Germinal center (tissue), 1 donor: ENCODE data around the gene NAA38.
A peak's percentile ranks its signal among the peaks of the same experiment; 100 is the strongest.
"Not testable (repeated sequence)": the region's sequence is repeated elsewhere in the genome, so short reads cannot be mapped to it uniquely, and the experiment has no call there.

ENCODE experiments used
- DNase-seq: peaks from one replicate; pipeline ENCODE4 v3.0.0; 2012; ENCODE audit warnings: mixed read lengths, low spot score

The NAA38 gene

DNA sequence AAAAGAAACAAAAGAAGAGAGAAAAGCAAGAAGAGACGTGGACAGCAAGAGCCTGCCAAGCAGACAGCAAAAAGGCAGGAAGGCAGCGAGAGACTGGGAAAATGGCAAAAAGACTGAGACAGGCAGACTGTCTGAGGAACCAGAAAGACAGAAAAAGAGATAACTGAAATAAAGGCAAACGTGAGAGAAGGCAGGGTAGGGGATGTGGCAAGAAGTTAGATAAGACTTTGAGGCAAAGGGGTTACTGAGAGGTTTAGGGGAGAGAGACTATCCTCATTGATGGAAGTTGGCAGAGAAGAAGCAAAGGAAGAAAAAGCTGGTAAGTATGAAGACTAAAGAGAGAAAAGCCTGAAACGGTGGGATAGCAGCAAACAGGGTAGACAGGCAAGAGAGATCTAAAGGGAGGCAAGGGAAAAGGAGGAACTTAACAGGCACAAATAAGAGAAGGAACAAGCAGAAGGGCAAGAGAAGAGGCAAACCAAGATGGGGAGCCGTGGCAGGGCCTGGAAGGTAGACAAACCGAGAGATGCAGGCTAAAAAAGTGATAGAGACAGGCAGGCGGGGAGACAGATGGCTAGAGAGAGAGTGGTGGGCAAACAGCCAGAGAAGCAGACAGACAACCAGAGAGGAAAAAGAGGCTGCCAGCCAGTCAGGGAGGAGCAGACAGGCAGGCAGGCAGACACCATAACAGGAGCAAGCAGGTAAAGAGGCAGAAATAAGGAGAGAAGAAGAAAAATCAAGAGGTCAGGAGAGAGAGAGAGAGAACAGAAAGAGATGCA is 24.1 kb upstream of the NAA38 start:
- DNase-seq, result no peak

DNA sequence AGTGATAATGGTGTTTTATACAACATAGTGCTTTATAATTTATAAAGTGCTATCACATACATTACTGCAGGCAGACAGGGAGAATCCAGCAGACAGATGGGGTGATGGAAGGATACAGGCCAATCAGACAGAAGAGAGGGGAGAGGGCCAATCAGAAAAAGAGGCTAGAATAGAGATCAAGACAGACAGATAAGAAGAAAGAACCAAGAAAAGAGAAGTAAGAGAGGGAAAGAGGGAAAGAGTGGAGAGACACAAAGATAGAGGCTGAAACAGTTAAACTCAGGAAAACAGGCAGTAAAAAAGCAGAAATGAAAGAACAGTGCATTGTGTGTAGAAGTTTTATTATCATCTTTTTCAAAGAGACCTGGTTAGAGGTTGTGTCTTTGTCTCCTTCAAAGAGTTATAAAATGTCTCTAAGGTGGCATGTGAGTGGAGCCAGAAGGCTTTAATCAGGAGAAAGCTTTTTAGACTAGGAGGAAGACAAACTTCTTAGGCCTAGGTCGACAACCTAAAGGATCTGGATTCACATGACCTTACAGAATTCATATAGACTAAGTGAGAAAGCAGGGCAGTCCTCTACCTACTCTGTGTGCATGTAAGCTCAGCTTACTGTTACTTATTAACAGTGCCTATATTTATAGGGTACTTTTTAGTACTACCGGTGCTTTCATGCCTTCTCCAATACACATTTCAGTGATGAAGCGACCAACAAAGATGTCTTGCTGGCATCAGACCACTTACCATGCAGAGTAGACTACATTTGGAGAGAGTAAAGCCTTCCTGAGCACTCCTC is 22.9 kb upstream of the NAA38 start:
- no peak for DNase-seq

DNA sequence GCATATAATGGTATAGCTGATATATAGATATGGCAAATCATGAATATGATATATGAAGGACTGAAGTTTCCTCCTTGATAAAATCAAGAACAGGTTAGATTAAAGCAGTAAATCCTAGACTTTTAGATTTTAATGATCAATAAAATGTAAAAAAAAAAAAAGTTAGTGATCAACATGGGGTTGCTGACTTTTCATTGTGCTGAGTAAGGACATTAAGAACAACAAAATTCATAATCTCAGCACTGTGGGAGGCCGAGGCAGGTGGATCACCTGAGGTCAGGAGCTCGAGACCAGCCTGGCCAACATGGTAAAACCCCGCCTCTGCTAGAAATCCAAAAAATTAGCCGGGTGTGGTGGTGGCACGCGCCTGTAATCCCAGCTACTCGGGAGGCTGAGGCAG is 20.9 kb upstream of the NAA38 start:
- DNase-seq, result no peak

DNA sequence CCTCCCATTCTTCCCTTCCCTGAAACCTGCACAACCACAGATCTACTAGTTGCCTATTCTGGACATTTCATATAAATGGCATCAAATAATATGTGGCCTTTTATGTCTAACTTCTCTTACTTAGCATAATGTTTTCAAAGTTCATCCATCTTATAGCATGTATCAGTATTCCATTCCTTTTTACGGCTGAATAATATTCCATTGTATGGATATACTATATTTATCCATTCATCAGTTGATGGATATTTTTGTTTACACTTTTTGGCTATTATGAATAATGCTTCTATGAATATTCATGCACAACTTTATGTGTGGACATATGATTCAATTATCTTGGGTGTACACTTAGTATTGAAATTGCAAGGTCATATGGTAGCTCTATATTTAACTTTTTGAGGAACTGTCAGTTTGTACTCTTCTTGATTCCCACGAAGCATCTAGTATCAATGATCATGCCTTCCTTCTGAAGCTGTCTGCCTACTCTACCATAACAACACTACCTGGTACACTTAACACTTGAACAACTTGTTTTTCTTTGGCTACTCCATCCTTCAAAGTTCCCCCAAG is 18.5 kb upstream of the NAA38 start:
- DNase-seq, result no peak

DNA sequence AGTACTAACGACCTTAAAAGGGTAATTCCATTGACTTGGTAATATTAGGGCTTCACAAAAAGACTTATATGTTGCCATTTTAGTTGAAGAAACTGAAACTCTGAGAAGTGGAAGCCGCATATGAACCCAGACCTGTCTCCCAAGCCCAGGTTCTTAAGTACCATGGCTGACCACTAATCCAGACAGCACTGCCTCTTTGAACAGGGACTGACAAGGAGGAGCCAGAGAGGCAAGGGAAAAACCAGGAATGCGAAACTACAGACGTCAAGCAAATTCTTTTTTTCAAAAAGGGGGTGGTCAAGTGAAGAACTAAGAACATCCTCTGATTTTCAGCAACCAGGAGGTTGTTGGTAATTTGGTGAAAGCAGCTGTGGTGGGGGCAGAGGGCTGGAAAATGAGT is 15.7 kb upstream of the NAA38 start:
- DNase-seq, result no peak

DNA sequence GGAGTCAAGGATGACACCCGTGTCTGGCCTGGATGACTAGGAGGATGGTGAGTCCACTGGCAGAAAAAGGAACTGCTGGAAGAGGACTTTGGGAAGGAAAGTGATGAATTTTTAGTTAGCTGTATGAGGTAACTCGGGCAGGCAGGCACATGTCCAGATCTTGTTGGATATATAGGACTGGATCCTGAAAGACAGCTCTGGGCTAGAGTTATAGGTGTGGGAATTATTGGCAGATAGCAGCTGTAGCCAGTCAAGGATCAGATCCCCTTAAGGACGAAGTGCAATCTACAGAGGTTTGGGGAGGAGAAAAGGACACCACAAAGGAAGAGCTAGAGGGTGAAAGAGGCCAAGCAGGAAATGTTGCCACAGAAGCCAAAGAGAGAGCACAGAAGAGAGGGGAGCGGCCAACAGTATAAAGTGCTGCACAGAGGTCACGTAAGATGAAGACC is 10.5 kb upstream of the NAA38 start:
- no peak for DNase-seq

DNA sequence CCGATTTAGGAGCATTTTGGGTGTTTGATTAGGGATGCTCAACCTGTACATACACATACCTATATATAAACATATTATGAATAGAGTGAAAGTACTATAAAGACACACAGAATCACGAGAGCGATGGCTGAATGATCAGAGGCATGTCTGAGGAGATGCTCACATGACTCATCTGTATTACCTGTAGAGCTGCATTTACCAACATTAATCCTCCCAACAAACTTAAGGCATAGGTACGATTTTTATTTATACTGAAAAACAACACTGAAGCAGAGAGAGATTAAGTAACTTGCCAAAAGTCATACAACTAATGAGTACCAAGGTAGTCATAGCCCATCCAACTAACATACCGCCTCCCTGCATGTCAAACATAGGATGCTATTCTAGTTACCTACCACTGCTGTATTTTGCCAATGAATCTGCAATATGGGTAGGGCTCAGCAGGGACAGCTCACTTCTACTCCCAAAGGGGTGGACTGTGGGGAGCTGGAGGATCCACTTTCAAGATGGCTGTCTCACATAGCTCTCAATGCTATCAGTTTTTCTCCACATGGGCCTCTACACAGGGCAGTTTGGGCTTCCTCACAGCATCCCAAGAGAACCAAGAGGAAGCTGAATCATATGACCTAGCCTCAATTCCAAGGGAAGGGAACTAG is 7.8 kb upstream of the NAA38 start:
- no peak for DNase-seq

DNA sequence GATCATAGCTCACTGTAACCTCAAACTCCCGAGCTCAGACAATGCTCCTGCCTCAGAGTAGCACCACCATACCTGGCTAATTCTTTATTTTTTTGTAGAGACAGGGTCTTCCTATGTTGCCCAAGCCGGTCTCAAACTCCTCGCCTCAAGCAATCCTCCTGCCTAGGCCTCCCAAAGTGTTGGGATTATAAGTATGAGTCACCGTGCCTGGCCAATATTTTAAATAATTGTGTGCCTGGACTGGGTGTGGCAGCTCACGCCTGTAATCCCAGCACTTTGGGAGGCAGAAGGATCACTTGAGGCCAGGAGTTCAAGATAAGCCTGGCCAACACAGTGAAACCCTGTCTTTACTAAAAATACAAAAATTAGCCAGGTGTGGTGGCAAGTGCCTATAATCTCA is 7.0 kb upstream of the NAA38 start:
- not testable (repeated sequence) for DNase-seq

DNA sequence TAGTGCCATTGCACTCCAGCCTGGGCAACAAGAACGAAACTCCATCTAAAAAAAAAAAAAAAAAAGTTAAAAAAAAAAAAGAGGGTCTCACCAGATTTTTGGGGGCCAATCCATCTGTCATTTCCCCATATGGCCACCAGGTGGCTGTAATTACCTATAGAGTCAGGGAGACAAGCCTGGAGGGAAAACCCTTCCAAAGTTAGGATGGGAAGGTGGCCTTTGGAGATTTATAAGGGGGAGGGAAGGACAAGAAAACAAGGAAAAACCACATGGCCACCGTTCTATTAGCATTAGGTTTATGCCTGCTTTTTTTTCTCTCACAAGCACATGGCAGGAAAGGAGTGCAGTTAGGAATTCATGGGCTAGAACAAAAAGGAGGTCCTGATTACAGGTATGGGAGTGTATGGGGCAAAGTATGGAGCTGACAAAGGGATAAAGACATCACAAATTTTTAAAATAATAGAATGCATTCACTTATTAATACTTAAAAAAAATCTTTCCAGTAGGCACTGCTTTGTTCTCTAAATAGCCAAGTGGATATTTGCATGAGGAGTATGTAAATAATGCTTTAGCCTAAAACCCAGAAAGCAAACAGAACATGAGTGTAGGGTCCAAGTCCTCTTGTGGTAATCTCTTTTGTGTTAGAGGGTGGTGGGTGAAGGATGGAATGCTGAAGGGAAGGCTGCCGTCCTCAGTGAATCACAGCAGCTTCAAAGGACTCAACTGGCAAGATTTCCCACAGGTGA is 5.5 kb upstream of the NAA38 start:
- DNase-seq, result peak; percentile 58

DNA sequence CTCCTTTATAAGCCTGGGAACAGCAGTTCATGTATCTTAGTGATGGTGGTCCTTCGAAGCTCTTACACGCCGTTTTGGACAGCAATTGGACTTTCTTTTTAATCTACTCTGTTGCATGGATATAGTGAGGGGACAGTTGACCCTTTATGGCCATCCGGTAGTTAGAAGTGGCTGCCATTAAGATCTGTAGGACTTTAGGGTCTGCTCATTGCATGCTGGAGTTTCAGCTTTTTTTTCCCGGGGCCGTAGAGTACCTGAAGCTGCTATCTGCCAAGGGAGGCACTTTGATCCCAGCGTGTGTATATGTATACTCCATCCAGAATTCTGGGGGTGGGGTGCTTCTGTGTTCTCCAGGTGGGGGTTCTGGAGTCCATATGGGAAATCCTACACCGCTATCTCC is 1.7 kb upstream of the NAA38 start:
- no peak for DNase-seq

DNA sequence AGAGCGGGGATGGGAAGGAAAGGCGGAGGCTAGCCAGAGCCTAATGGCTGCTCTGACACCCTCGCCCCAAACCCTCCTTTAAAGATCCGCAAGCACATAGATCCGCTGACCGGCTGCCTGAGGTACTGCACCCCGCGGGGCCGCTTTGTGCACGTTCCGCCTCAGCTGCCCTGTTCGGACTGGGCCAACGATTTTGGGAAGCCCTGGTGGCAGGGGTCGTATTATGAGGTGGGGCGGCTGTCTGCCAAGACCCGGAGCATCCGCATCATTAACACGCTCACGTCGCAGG is 1.1 kb upstream of the NAA38 start:
- peak; percentile 41 for DNase-seq

DNA sequence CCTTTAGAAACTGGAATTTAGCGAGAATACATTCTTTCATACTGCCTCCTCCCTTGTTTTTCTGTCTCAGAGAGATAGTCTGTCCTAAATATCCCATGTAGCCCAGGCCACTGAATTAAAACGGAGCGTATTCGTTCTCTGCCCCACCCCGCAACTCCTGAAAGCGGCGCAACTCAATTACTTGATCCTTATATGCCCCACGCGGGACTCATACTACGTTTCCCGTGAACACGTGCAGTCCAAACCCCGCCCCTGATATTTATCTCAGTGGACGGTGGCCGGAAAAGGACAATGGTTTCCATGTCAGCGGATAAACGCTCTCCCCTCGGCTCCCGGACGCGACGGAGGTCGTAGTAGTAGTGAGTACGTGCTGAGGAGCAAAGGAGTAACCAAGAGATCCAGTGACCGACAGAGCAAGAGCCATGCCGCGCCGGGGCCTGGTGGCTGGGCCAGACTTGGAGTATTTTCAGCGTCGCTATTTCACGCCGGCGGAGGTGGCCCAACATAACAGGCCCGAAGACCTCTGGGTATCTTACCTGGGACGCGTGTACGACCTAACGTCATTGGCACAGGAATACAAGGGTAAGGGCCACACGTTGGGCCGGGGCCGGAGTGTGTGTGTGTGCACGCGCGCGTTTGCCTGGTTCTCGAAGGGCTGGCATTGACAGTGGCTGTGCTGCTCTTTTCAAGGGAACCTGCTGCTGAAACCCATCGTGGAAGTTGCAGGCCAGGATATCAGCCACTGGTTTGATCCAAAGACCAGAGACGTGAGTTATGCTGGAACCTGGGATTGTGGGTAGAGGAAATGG is 558 bp upstream of the NAA38 start, which contains the start of gene CYB5D1:
Gene CYB5D1, plus strand, starts transcription at position 291 of the 809 bp plus-strand sequence. Its CDS starts 132 bp downstream, at position 423.
- DNase-seq, result peak; percentile 74

DNA sequence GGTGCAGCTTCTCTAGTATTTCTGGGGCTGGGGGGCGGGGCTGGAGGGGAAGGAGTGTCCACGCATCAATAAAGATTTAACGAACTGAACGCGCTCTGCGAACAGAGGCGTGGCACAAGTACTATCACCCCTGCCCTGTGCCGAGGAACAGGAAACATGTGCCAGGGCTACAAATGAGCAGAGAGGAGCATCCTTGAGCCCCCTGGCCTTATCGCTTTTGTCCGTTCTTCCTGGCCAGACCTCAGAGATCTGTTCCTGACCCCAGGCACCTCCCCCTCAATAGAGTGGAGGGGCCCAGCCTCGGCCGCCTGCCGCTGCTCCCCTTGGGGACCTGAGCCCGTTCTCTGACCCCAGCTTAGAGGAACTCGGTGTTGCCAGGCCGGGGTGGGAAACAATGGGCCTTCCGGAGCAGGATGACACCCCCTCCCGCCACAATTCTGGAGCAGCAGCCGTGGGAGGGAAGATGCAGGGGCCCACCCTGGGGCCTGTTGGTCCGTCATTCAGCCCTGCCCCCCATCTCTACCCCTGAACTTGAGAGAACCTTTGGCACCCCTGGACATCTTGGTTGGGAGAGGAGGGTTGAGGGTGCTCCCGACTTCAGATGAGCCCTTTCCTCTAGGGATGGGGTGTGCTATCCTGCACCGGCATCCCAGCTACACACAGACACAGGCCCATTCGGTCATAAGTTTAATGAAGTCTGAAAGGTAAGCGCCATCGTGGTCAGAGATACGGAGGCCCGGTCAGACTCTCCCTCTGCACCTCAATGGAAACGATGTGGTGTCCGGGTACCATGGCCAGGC is 1.1 kb downstream of the NAA38 start:
- peak; percentile 31 for DNase-seq

DNA sequence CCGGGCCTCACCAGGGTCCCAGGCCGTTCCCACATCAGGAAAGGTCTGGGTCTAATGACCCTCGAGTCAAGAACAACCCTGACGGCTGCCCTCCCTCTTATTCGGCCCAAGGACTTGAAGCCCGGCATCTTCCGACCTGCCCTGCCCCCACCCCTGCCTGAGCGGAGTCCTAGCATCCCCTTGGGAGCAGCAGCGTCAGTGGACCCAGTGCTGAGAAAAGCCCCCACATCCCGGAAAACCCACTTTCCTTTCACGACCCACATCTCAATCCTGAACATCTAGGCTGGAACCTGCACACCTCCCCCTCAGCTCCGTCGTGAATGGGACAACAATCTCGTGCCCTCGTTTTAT is 1.7 kb downstream of the NAA38 start:
- DNase-seq, result no peak

DNA sequence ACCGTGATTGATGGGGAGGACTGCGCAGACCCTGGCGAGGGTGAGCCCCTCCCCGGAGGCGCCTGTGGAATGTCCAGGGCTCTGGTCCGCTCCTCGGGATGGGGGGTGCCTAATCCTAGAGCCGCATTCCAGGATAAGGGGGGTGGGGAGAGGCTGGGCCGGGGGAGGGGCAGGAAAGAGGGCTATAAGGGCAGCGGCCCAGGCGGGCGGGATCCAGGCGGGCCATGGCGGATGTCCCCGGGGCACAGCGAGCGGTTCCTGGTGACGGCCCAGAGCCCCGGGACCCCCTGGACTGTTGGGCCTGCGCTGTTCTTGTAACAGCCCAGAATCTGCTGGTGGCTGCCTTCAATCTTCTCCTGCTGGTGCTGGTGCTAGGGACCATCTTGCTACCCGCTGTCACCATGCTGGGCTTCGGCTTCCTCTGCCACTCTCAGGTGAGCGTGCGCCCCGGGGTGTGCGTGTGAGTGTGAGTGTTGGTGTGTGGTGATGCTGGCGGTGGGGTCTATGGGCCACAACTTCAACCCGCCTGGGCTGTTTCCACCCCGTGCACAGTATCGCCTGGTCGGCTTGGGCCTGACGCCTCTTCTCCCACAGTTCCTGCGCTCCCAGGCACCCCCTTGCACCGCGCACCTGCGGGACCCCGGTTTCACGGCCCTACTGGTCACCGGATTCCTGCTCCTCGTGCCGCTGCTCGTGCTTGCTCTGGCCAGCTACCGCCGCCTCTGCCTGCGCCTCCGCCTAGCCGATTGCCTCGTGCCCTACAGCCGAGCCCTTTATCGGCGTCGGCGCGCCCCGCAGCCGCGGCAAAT is 2.3 kb downstream of the NAA38 start, which contains the start of gene TMEM88:
Gene TMEM88, plus strand, starts transcription at position 216 of the 809 bp plus-strand sequence. Its CDS starts 9 bp downstream, at position 225.
- no peak for DNase-seq

DNA sequence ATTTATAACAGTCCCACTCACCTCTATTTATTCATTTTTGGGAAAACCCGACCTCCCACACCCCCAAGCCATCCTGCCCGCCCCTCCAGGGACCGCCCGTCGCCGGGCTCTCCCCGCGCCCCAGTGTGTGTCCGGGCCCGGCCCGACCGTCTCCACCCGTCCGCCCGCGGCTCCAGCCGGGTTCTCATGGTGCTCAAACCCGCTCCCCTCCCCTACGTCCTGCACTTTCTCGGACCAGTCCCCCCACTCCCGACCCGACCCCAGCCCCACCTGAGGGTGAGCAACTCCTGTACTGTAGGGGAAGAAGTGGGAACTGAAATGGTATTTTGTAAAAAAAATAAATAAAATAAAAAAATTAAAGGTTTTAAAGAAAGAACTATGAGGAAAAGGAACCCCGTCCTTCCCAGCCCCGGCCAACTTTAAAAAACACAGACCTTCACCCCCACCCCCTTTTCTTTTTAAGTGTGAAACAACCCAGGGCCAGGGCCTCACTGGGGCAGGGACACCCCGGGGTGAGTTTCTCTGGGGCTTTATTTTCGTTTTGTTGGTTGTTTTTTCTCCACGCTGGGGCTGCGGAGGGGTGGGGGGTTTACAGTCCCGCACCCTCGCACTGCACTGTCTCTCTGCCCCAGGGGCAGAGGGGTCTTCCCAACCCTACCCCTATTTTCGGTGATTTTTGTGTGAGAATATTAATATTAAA is 3.1 kb downstream of the NAA38 start:
- no peak for DNase-seq

DNA sequence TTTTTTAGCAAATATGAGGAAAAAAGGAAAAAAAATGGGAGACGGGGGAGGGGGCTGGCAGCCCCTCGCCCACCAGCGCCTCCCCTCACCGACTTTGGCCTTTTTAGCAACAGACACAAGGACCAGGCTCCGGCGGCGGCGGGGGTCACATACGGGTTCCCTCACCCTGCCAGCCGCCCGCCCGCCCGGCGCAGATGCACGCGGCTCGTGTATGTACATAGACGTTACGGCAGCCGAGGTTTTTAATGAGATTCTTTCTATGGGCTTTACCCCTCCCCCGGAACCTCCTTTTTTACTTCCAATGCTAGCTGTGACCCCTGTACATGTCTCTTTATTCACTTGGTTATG is 3.7 kb downstream of the NAA38 start:
- no peak for DNase-seq

DNA sequence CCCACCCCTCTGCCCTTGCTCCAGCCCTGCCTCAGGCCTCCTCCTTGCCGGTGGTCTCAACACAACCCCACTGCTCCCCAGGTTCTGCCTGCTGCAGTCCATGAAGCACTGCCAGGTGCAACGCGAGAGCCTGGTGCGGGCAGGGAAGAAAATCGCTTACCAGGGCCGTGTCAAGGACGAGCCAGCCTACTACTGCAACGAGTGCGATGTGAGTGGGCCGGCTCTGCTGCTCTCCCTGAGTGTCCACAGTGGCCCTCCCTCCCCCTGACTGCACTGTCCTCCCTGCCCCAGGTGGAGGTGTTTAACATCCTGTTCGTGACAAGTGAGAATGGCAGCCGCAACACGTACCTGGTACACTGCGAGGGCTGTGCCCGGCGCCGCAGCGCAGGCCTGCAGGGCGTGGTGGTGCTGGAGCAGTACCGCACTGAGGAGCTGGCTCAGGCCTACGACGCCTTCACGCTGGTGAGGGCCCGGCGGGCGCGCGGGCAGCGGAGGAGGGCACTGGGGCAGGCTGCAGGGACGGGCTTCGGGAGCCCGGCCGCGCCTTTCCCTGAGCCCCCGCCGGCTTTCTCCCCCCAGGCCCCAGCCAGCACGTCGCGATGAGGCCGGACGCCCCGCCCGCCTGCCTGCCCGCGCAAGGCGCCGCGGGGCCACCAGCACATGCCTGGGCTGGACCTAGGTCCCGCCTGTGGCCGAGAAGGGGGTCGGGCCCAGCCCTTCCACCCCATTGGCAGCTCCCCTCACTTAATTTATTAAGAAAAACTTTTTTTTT is 4.3 kb downstream of the NAA38 start:
- no peak for DNase-seq
